Fibroblast of the aortic adventitia (primary cell): Measurements from ENCODE around the gene HS2ST1. TPM values are rescaled to one million over a fixed set of nuclear protein-coding genes. Genes with fewer than 3 reads are reported as not detected.
A peak's percentile ranks its signal among the peaks of the same experiment; 100 is the strongest.

Experiments used
- DNase-seq: peaks from one replicate; pipeline ENCODE4 v3.0.0-alpha.2; 2010; ENCODE audit warnings: low read depth
- H3K4me3 ChIP-seq: 2 replicates; pipeline ENCODE4 v1.5.1; 2011; ENCODE audit warnings: low read depth, mild to moderate bottlenecking, control low read depth, low read length, moderate library complexity
- CTCF ChIP-seq: IDR thresholded peaks from 2 replicates; pipeline ENCODE4 v1.5.1; 2011; ENCODE audit warnings: mild to moderate bottlenecking, low read length, control low read depth, inconsistent platforms; ENCODE audit not compliant: insufficient read depth
- total RNA-seq: library from RNA; depleted of rRNA; stranded (reverse); fragments of >200 nt; gene quantifications from 2 replicates; pipeline ENCODE4 v1.2.3, GENCODE V29; 2012; ENCODE audit warnings: low replicate concordance

Gene HS2ST1
- total RNA-seq, 1 donor = 51.0 TPM

- H3K4me3 ChIP-seq = no peak overlapping the region
- TF ChIP-seq CTCF = no peak
- DNase-seq = no peak
Observed at GRCh38 chr1:86924324-86924960, 10.0 kb downstream of the HS2ST1 start.

GRCh38 chr1:86925742-86926141, 11.3 kb downstream of the HS2ST1 start:
- no peak for TF ChIP-seq CTCF
- DNase-seq = no peak
- no peak overlapping the region for H3K4me3 ChIP-seq

GRCh38 chr1:86926883-86927282, 12.4 kb downstream of the HS2ST1 start:
- H3K4me3 ChIP-seq = no peak overlapping the region
- TF ChIP-seq CTCF = no peak
- DNase-seq = peak; percentile 19

- TF ChIP-seq CTCF = no peak
Observed at GRCh38 chr1:86928819-86929218, 14.4 kb downstream of the HS2ST1 start.

GRCh38 chr1:86933051-86933450, 18.6 kb downstream of the HS2ST1 start:
- no peak for DNase-seq
- H3K4me3 ChIP-seq = no peak overlapping the region
- TF ChIP-seq CTCF = no peak

More at GRCh38 chr1:86928819-86929218, 14.4 kb downstream of the HS2ST1 start:
- DNase-seq = no peak
- H3K4me3 ChIP-seq = no peak overlapping the region

- TF ChIP-seq CTCF = no peak
- no peak overlapping the region for H3K4me3 ChIP-seq
- DNase-seq = no peak
Observed at GRCh38 chr1:86933562-86934377, 19.3 kb downstream of the HS2ST1 start.

- TF ChIP-seq CTCF = no peak
- H3K4me3 ChIP-seq = no peak overlapping the region
- DNase-seq = peak; percentile 24
Observed at GRCh38 chr1:86938450-86938849, 24.0 kb downstream of the HS2ST1 start.
